ENCODE measurements around the gene DNAJC17.

DNAJC17 gene

DNA sequence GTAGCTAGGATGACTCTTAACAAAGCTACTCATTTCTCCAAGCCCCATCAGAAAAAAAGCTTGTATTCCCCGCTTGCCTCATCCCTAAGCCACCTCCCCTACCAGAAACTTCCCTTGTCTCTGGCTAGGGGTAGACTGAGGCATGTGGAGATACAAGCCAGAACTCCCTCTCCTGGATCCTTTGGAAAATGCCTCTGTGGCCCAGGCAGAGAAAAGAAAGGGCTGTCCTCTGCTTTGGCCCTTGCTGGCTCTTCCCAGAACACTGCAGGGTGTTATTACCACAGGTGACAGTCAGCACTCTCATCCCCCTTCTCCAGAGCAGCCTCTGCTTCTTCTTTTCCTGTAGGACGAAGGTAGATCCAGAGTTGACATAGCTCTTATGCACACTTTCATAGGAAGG, 67.4 kb downstream of the DNAJC17 start:
- no peak for DNase-seq (ENCODE audit: low spot score)

DNA sequence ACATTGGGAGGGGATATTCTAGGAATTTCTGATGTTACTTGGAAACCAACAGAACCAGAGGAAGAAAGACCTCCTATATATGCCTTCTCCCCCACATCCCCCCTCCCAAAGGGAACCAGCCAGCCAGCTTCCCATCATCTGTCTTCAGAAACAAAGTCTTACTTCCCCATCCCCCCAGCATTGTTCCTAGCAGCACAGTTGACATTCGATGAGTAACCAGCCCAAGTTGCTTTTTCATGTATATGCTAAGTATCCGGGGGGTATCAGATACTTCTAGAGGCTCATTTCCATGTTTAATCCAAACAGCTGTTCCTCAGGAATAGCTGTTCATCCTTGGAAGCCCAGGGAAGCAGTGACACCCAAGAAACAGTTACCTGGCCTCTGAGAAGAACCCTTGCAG, 68.2 kb downstream of the DNAJC17 start:
- no peak for DNase-seq (ENCODE audit: low spot score)

DNA sequence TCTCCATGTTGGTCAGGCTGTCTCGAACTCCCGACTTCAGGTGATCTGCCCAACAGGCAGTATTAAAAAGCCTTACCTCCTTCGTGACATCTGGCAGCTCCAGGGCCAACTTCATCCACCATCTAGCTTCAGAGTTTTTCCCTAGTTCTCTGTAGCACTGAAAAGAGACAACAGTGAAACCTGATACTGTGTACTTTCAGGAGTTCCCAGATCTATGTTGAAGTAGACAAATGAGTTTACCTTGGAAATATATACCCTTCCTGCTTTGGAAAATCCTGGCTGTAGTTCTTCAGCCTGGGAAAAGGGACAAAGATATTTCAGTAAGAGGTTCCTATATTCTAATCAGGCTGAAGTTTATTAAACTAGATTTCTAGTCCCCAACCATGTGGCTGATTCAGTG, 70.2 kb downstream of the DNAJC17 start:
- DNase-seq (ENCODE audit: low spot score) = no peak

DNA sequence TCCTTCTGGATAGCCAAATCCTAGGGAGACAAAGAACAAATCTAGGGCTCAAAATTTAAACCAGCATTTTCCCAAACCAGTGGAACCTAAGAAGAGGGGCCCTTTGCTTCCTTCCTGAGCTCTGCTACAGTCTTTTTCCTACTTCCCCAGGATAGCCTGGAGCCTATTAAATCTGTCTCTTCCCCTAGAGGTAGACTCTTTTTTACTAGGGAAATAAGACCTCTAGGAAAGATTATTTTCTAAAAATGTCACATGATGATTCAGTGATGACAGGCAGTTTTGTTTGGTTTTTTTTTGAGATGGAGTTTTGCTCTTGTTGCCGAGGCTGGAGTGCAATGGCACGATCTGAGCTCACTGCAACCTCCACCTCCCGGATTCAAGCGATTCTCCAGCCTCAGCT, 70.7 kb downstream of the DNAJC17 start:
- no peak for DNase-seq (ENCODE audit: low spot score)

DNA sequence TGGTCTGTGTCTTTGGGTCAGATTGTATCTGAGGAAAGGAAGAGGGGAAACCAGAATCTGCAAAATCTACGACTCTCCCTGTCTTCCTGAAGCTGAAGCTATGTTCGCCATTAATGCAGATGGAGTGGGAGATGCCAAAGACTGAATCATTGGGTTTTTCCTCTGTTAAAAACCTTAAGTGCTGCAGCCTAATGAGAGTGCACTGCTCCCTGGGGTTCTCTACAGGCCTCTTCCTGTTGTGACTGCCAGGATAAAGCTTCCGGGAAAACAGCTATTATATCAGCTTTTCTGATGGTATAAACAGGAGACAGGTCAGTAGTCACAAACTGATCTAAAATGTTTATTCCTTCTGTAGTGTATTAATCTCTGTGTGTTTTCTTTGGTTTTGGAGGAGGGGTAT, 76.2 kb downstream of the DNAJC17 start:
- no peak for DNase-seq (ENCODE audit: low spot score)

DNA sequence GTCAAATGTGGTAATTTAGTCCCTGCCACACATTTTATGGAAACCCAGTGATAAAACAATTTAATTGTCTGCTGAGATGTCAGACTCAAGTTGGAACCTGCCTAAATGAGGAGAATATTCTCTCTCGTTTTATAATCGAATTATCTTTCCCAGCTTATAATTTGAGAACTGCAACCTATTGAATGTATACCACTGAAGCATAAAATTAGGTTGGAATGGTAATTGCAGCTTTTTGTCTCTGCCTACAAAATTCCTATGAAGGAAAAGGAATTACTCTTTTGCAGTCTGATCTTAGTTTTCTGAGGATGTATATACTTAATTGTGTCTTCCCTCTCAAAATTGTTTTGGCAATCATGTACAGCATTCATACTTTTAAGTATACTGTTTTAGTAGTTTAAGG, 83.4 kb downstream of the DNAJC17 start:
- DNase-seq (ENCODE audit: low spot score) = no peak

DNA sequence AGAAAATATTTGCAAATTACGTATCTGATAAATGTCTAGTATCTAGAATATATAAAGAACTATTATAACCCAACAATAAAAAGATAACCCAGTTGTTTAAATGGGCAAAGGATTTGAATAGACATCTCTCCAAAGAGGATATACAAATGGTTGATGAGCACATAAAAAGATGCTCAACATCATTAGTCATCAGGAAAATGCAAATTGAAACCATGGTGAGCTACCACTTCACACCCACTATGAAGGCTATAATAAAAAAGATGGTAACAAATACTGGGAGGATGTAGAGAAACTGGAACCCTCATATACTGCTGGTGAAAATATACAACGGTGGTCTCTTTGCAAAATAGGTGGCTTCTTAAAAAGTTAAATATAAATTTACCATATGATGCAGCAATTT, 84.3 kb downstream of the DNAJC17 start:
- DNase-seq (ENCODE audit: low spot score) = no peak

DNA sequence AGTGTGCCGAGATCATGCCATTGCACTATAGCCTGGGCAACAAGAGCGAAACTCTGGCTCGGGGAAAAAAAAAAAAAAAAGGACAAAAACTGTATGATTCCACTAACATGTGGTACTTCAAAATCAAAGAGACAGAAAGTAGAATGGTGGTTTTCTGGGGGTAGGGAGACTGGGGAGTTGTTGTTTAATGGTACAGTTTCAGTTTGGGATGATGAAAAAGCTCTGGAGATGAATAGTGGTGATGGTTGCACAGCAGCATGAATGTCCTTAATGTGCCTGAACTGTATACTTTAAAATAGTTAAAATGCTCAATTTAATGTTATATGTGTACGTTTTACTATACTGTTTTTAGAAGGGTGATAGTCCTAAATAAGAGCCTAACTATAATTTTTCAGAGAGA, 84.9 kb downstream of the DNAJC17 start:
- DNase-seq (ENCODE audit: low spot score) = no peak

DNA sequence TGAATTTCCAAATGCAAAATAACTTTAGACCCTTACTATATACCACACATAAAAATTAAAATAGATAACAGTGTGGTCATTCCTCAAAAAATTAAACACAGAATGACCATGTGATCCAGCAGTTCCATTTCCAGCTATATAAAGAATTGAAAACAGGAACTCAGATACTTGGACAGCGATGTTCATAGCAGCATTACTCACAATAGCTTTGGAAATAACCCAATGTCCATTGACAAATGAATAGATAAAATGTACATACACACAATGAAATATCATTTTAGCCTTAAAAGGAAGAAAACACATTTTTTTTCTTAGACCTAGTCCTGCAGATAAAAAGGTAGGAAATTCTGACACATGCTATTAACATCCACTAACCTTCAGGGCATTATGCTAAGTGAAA, 85.6 kb downstream of the DNAJC17 start:
- DNase-seq (ENCODE audit: low spot score) = no peak

DNA sequence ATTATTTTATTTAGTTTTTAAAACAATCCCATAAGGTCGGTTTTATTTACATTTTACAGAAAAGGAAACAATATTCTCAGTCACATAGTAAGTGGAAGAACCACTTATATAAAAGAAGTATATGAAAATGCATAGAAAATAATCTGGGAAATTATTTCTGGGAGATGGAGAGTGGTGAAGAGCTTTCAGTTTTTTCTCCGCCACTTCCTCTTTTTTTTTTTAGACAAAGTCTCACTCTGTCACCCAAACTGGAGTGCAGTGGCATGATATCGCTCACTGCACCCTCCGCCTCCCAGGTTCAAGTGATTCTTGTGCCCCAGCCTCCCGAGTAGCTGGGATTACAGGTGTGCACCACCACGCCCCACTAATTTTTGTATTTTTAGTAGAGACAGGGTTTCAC, 91.1 kb downstream of the DNAJC17 start:
- no peak for DNase-seq (ENCODE audit: low spot score)

Data from CD4-positive, alpha-beta T cell treated with Interleukin-6 at 100 ng/mL for 8 hours (primary cell).